GM19372 (cell line): Measurements from ENCODE around the gene SNX32.
"Not testable (repeated sequence)": the region's sequence is repeated elsewhere in the genome, so short reads cannot be mapped to it uniquely, and the experiment has no call there.

Experiments
- ATAC-seq: cut with Tn5 transposase; IDR thresholded peaks from one replicate; pipeline ENCODE4 v1.9.1; 2021; ENCODE audit warnings: mild to moderate bottlenecking, low read depth, moderate library complexity; ENCODE audit not compliant: unreplicated experiment

Gene SNX32

DNA sequence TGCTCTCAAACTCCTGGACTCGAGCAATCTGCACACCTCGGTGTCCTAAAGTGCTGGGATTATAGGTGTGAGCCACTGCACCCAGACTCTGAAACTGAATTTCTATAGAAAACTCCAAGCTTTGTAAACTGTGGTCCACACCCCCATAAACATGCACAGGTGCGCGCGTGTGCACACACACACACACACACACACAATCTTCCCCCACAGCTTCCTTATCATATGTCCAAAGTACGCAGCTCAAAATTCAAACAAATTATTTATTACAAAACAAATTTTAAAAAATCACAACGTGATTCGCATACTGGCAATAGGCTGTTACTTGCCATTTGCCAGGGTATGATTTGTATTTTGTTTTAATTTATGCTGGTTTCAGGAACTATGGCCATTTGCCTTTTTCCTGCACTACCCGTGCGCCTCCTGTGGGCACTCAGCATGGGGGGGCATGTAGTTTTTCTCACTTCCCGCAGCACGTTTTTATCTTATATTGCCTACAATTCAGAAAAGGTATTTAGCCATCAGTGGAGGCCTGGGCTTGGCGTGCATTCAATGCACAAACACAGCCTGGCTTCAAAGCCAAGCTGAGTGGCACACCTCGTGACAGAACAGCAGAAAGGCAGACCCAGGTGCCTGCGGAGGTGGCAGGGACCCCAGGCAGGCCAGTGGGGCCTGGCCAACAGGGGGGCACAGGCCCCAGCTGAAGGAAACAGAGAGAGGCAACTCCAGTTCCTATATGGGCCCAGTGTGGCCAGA is 10.8 kb upstream of the SNX32 start:
- no peak for ATAC-seq

DNA sequence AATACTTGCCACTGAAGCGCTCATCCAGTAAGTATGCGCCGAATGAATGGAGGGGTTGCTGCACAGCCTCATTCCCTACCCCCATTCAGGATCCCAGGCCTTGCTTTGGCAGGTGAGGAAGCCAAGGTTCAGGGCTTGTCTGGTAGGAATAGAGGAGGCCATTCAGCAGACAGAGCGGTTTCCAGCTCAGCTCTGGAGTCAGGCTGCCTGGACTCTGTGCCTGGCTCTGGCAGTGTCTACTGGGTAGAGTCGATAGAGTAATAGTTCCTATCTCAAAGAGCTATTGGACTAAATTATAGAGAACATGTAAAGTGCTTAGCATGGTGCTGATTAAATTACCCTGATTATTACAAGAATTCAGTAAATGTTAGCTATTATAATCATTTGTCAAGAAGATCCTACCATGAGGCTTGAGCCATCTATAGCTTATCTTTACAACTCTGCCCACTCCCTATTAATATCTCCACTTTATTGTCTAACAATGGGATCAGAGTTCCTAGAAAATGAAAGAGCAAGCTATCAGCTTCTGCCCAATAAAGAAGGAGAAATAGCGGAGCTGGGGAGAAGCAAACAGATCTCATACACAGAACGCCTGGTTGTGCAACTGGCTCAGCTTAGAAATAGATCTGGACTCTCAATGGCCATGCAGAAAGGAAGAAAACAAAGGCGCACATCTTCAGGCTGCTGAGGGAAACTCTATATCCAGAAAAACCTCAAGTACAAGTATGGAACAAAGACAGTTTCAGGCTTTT is 6.6 kb upstream of the SNX32 start:
- ATAC-seq: no peak

DNA sequence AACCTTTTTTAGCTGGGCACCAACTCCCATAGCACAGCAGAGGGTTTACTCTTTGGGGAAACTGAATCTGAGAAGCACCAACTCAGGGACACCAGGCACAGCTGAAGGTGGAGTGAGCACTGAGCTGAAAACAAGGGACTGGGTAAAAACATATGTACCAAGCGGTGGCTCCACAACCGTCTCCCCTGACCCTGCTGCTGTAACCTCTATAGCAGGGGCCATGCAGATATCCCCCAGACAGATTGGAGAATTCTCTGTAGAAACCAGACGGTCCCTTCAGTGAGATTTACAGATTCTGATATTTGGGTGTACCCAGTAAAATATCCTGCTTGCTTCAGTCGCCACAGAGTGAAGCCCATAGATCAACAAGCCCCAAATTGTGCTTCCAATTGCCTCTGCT is 4.3 kb upstream of the SNX32 start:
- ATAC-seq: no peak

DNA sequence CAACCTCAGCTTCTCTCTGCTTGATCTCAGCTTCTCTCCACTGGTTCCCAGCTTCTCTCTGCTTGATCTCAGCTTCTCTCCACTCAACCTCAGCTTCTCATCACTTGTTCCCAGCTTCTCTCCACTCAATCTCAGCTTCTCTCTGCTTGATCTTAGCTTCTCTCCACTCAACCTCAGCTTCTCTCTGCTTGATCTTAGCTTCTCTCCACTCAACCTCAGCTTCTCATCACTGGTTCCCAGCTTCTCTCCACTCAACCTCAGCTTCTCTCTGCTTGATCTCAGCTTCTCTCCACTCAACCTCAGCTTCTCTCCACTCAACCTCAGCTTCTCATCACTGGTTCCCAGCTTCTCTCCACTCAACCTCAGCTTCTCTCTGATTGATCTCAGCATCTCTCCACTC is 1.5 kb upstream of the SNX32 start:
- ATAC-seq: not testable (repeated sequence)

DNA sequence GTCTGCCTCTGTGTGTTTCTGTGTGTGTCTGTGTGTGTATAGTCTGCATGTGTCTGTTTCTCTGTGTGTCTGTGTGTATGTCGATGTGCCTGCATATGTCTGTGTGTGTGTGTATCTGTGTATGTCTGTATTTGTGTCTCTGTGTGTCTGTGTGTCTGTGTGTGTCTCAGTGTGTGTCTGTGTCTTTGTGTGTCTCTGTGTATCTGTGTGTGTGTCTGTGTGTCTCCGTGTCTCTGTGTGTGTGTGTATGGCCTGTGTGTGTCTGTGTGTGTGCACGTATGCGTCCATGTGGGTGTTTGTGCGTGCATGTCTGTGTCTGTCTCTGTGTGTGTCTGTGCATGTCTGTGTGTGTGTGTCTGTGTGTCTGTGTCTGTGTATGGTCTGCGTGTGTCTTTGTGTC is 439 bp downstream of the SNX32 start:
- no peak for ATAC-seq

DNA sequence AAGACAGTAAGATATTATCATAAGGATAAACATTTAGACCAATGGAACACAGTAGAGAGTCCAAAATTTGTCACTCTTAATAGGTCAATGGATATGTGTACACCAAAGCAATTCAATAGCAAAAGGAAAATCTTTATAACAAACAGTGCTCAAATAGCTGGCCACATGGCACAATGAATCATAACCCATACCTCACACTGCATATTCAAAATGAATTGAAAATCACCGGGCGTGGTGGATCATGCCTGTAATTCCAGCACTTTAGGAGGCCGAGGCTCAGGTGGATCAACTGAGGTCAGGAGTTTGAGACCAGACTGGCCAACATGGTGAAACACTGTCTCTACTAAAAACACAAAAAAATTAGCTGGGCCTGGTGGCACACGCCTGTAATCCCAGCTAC is 8.4 kb downstream of the SNX32 start:
- no peak for ATAC-seq

DNA sequence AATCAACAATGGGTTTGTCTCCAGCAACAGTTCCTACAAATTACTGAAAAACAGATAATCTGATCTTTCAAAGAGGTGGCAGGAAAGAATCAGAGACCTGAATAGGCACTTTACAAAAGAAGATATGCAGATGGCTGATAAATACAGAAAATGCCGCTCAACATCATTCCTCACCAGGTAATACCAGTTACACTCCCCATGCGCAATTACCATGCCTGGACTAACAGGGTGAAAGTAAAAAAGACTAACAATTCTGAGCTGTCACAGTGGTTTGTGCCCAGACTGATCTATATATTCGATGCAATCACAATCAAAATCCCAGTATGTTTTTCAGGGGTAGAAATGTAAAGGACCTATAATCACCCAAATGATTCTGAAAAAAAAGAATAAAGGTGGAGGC is 10.0 kb downstream of the SNX32 start:
- ATAC-seq: no peak

DNA sequence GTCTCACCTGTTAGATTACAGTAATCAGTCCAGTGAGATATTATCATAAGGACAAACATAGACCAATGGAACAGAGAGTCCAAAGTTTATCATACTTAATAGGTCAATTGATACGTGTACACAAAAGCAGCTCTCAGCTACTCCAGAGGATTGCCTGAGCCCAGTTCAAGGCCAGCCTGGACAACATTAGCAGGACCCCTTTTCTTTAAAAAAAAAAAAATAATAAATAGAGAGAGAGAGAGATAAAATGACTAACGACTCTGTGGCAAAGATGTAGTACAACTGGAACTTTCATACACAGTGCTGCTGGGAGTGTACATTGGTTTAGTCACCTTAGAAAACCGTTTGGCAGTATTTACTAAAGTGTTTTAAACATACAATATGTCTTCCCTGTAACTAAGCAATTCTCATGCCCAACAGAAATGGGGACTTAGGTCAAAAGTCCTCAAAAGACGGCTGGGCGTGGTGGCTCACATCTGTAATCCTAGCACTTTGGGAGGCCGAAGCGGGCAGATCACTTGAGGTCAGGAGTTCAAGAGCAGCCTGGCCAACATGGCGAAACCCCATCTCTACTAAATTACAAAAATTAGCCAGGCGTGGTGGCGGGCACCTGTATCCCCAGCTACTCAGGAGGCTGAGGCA is 10.6 kb downstream of the SNX32 start:
- ATAC-seq: no peak

DNA sequence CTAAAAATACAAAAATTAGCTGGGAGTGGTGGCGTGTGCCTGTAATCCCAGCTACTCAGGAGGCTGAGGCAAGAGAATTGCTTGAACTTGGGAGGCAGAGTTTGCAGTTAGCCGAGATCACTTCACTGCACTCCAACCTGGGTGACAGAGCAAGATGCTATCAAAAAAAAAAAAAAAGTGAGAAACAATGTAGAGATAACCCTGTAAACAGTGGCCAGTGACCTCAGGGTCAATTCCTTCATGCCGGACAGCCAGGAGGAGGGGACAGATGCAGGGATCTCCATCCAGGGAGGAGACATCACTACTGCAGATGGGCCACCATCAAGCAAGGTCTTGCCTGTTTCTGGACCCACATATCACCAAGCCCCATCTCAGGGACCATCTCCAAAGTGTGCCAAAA is 14.0 kb downstream of the SNX32 start:
- ATAC-seq: no peak

DNA sequence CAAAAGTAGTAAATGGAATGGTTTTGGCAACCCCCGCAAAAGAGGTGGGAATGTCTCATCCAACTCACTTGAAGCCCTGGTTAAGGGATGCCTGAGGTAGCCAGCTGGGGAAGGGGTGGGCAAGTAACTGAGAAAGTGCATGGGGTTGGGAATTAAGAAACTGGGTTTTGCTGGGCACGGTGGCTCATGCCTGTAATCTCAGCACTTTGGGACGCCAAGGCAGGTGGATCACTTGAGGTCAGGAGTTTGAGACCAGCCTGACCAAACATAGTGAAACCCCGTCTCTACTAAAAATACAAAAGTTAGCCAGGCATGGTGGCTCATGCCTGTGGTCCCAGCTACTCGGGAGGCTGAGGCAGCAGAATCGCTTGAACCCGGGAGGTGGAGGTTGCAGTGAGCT is 14.9 kb downstream of the SNX32 start:
- not testable (repeated sequence) for ATAC-seq

DNA sequence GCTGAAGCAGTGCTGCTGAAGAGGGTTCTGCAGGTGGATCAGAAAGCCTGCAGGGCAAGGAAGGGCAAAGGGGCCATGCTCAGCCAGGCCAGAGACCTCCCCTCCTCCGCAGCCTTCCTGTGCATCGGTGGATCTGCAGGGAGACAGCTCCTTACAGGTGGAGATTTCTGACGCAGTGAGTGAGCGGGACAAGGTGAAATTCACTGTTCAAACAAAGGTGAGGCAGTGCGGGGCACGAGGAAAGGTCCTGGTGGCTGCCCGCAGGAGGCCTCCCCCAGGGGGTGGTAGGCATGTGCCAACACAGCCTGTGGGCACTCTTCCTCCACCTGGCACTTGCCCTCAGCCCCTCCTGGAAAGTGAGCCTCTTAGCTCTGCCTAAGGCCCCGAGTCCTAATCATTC is 15.6 kb downstream of the SNX32 start:
- no peak for ATAC-seq

DNA sequence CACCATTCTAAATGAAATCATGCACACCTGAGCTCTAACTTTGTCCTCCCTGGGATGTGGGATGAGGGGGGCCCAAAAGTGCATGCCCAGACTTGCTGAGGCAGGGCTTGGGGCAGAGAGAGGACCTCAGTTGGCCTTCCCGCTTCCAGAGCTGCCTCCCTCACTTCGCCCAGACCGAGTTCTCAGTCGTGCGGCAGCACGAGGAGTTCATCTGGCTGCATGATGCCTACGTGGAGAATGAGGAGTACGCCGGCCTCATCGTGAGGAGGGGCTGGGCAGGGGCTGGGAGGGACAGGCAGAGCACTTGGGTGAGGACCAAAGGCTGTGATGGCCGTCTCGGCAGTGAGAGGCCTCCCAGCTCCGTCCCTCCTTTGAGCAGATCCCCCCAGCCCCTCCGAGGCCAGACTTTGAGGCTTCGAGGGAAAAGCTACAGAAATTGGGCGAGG is 16.0 kb downstream of the SNX32 start:
- no peak for ATAC-seq

DNA sequence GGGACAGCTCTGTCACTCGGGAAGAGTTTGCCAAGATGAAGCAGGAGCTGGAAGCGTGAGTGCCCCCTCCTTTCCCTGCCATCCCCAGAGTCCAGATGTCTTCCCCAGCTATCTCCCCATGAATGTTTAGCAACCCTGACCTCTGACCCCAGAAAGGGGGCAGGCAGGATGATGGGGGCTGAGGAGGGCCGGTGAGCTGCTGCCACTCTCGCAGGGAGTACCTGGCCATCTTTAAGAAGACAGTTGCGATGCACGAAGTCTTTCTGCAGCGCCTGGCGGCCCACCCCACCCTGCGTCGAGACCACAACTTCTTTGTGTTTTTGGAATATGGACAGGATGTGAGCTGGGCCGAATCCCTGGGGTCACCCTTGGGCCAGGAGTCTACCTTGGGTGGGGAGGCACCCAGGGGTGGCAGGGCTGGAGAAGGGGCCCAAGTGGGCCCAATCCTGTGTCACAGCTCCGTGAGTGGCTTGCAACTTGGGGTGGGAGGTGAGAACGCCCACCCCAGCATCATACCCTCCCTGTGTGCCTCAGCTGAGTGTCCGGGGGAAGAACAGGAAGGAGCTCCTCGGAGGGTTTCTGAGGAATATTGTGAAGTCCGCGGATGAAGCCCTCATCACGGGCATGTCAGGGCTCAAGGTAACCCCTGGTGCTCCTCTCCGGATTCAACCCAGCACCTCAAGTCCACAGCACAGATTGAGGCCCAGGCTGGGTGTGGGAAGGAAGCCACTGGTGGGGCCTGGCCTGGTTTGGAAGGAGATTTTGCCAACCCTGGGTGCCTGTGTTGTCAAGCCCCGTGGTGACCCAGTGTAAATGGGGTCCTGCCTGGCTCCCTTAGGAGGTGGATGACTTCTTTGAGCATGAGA is 16.7 kb downstream of the SNX32 start:
- no peak for ATAC-seq

DNA sequence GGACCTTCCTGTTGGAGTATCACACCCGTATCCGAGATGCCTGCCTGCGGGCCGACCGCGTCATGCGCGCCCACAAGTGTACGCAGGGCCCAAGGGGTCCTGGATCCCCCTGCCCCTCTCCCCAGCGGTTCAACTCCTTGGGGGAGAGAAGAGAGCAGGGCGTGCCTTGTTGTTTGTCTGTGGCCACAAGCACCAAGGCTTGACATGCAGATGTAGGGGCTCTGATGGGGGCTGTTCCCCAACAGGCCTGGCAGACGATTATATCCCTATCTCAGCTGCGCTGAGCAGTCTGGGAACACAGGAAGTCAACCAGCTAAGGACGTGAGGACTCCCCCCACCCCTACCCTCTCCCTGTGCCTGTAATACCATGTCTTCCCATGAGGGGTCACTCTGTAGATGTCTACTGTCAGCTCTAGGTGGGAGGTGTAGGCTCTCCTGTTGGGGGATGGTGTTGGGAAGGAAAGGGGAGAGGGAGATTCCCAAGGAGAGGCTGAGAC is 17.4 kb downstream of the SNX32 start:
- no peak for ATAC-seq

DNA sequence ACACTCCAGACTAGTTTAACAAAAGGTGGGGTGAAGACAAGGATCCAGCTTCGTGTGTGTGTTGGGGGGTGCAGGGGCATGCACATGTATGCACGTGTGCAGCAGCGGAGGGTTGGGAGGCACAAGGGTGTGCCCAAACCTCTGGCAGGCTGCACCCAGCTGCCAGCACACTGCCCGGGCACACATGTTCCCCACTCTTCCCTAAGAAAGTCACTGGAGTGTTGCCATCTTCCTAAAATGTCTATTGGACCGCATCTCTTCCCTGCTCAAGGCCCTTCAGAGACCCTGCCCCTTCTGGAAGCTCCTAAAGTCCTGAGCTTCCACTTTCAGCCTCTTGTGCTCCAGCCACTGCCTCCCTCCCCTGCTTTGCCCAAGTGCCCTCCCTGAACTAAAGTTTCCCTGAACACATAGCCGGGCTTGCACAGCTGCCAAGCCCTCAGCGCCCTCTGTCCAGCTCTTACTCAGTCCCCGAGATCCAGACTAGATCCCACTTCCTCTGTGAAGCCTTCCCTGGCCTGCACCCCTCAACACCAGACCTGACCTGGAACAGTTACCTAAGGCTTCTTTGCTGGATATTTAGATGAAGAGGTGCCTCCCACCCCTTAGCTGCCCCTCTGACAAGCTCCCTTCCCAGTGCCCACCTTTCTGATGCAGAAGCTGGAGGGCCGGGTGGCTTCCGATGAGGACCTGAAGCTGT is 18.2 kb downstream of the SNX32 start:
- no peak for ATAC-seq

DNA sequence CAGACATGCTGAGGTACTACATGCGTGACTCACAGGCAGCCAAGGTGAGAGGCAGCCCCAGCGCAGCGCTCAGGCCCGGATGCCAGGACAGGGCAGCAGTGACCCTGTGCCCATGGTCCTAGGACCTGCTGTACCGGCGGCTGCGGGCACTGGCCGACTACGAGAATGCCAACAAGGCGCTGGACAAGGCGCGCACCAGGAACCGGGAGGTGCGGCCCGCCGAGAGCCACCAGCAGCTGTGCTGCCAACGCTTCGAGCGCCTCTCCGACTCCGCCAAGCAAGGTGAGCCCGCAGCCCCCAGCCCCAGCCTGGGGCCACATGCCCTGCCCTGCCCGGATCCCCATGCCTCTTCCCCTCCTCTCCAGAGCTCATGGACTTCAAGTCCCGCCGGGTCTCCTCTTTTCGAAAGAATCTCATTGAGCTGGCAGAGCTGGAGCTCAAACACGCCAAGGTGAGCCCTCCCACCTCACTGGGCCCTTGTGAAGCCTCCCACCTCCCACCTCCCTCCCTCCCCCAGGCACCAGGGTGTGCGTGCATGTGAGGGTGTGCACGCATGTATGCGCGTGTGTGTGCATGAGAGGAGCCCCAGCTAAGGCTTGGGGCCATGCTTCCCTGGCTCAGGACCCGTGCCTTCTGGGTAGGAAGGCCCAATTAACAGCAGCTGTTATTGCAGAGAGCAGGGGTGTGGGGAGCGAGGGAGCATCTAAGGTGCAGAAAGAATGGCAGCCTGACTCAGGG is 18.9 kb downstream of the SNX32 start:
- no peak for ATAC-seq

DNA sequence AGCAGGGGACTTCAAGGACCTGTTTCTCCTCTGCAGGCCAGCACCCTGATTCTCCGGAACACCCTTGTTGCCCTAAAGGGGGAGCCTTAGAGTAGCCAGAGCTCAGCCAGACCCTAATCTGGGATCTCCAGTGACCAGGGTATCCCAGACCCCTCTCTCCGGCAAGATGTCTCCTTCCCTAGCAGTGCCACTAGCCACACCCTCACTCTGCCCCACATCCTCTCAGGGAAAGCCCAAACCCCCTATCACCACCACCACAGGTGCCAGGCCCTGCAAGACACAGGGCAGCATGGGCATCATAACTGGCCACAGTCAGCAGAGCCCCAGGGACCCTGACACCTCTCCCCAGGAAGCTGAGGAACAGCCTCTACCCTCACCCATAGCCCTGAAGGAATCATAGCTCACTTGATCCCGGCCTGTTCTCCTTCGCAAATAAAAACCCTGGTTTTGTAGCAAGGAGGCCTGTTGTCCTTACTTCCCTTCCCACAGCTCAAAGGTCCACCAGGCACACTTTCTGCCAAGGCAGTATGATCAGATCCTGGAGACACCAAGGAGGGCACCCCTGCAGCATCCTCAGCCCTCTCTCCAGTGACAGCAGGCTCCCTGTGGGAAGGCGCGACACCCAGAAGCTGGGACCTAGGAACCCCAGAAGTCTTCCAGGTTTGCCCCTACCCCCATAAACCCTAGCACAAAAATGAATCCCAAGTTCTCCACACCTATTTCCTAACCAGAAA is 19.6 kb downstream of the SNX32 start:
- no peak for ATAC-seq

DNA sequence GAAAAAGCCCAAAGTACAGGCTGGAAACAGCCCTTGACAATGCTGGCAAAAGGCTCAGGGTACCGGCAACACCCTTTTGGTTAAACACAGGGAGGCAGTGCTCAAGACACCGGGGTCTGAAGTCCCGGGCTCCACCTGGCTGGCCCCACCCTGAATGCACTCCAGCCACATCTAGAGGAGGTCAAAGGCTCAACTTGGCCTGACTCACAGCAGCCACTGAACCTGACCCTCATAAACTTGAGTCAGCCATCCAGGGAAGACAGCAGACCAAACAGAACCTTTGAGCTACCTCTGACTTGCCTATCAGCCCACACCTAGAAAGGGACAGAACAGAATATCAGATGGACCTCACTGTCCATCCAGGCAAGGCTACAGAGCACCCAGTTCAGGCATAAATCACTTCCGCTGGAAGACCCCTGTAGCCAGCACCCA is 20.4 kb downstream of the SNX32 start:
- ATAC-seq: no peak
